ENCODE data around the gene ABLIM3. TPM values are rescaled to one million over a fixed set of nuclear protein-coding genes. Genes with fewer than 3 reads are reported as not detected.

The ABLIM3 gene
- total and polyA plus RNA-seq, 10 of the 15 experiments (the other 5 are each of a cell fraction or from before 2014, with no cell fraction given), result 0.03 TPM; not detected in 9

GRCh38 chr5:149153751-149154610 is 12.7 kb downstream of the ABLIM3 start:
- ChIA-PET SMC1A (ENCODE audit: uncharacterized antibody, unreplicated experiment) (no interaction called here), POLR2A (no interaction called here), RAD21 (ENCODE audit: unreplicated experiment) (no interaction called here), CTCF (no interaction called here)
- DNase-seq (ENCODE audit: low read depth, low spot score) (no peak), ATAC-seq (no peak), FAIRE-seq (no peak)
- Histone ChIP-seq H3K4me1 (ENCODE audit: control insufficient read depth, insufficient read depth, low read length) (no peaks in the 10 kb centered on the region), H3K9me3 (replicated peaks; ENCODE audit: control insufficient read depth, insufficient read depth, low read length) (no peaks in the 10 kb centered on the region), H3K27ac (ENCODE audit: control insufficient read depth, insufficient read depth) (no peak overlapping the region), H4K20me1 (ENCODE audit: control insufficient read depth, insufficient read depth) (no peaks in the 10 kb centered on the region), H3K27me3 (replicated peaks in 1 of 2; ENCODE audit: control insufficient read depth in 2 of 2, insufficient read depth in 2 of 2, low read length in 1 of 2) (peaks cover 0 to 3% of the 10 kb centered on the region in 2 experiments; a peak in 2 of 4 replicates), H3K36me3 (ENCODE audit: control insufficient read depth in 2 of 2, insufficient read depth in 2 of 2, low read length in 1 of 2) (no peaks in the 10 kb centered on the region), H3K79me2 (ENCODE audit: control insufficient read depth, insufficient read depth, low read length) (no peaks in the 10 kb centered on the region), H3K4me2 (ENCODE audit: control insufficient read depth, insufficient read depth) (no peak overlapping the region), H2AFZ (ENCODE audit: control insufficient read depth, low read depth, low read length) (no peak overlapping the region), H3K4me3 (no peak overlapping the region), H3K9ac (ENCODE audit: control insufficient read depth, insufficient read depth, low read length) (no peak overlapping the region)
- intact Hi-C loops (cut with micrococcal nuclease; ENCODE audit: unreplicated experiment), result no loop called here
- WGBS (ENCODE audit: insufficient coverage, insufficient replicate concordance, low lambda C conversion rate, missing lambda C conversion rate), result 20% methylated on average over 8 of the region's 8 CpGs
- TF ChIP-seq ZNF274 (IDR thresholded peaks at IDR 0.05; ENCODE audit: insufficient read depth, insufficient read length) (no peak), FOXK2 (IDR thresholded peaks at IDR 0.05) (no peak), NFXL1 (IDR thresholded peaks at IDR 0.05; ENCODE audit: borderline replicate concordance) (no peak), RCOR1 (conservative IDR thresholded peaks at IDR 0.05; ENCODE audit: low read depth, low read length) (no peak), BHLHE40 (IDR thresholded peaks at IDR 0.05; ENCODE audit: borderline replicate concordance in 1 of 2, low read depth in 2 of 2, low read length in 1 of 2) (no peak), MEF2B (IDR thresholded peaks at IDR 0.05; ENCODE audit: partially characterized antibody, poor library complexity, severe bottlenecking) (no peak), POLR2AphosphoS5 (IDR thresholded peaks at IDR 0.05; ENCODE audit: low read length) (no peak), NFIC (IDR thresholded peaks at IDR 0.05; ENCODE audit: low read depth, low read length) (no peak), ZSCAN29 (IDR thresholded peaks at IDR 0.05) (no peak), FOXM1 (IDR thresholded peaks at IDR 0.05; ENCODE audit: low read depth, low read length) (no peak), CREM (IDR thresholded peaks at IDR 0.05; ENCODE audit: low read depth) (no peak), YY1 (IDR thresholded peaks at IDR 0.05; ENCODE audit: low read depth, low read length) (no peak), KLF5 (IDR thresholded peaks at IDR 0.05; ENCODE audit: partially characterized antibody) (no peak), ZBED1 (IDR thresholded peaks at IDR 0.05; ENCODE audit: borderline replicate concordance) (no peak), ZNF592 (IDR thresholded peaks at IDR 0.05) (no peak), MXI1 (IDR thresholded peaks at IDR 0.05; ENCODE audit: low read depth, low read length) (no peak), ZNF384 (IDR thresholded peaks at IDR 0.05; ENCODE audit: borderline replicate concordance, low read depth, low read length) (no peak), ZBTB33 (IDR thresholded peaks at IDR 0.05) (no peak), SMC3 (IDR thresholded peaks at IDR 0.05; ENCODE audit: borderline replicate concordance, low read length) (no peak), WRNIP1 (IDR thresholded peaks at IDR 0.05; ENCODE audit: borderline replicate concordance, low read depth, low read length) (no peak)
- in situ Hi-C loops (cut with MboI), result no loop called here
- no TSS peak for BruUV-seq (replicated peaks)
